ENCODE results near the gene RGS7BP. TPM values are rescaled to one million over a fixed set of nuclear protein-coding genes. Genes with fewer than 3 reads are reported as not detected.

The RGS7BP gene
- total and polyA plus RNA-seq, 2 experiments from 2014 or later, result 0.75 to 0.77 TPM

DNA sequence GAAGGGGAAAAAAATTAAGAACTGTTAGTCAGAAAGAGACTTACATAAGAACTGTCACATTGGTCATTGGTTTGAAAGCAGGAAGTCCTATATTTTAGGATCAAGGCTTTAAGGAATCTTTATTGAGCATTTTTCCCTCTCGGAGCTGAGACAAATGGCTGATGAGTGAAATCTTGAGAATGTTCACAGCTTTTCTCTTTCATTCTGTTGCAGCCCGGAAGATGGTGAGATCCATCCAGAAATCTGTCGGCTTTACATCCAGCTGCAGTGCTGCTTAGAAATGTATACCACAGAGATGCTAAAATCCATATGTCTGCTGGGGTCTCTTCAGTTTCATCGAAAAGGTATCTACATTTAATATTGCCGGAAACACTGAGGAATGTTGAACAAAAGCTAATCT is 69.7 kb downstream of the RGS7BP start:
- Histone ChIP-seq H3K9me2 (replicated peaks; ENCODE audit: insufficient read depth) (no peaks in the 10 kb centered on the region), H3K36me3 (replicated peaks; ENCODE audit: insufficient read depth, low read depth) (no peaks in the 10 kb centered on the region), H3K4me2 (no peak overlapping the region), H3K79me2 (no peaks in the 10 kb centered on the region), H3K4me1 (ENCODE audit: insufficient read depth) (no peaks in the 10 kb centered on the region), H3K4me3 (no peak overlapping the region), H4K20me1 (ENCODE audit: insufficient read depth, poor library complexity, severe bottlenecking) (no peaks in the 10 kb centered on the region), H3K27me3 (no peaks in the 10 kb centered on the region), H3K27ac (no peak overlapping the region), H3K9me3 (ENCODE audit: low read depth) (no peaks in the 10 kb centered on the region), H2AFZ (no peak overlapping the region)
- TF ChIP-seq EZH2phosphoT487 (IDR thresholded peaks at IDR 0.05; ENCODE audit: low read depth, severe bottlenecking, unreplicated experiment) (no peak), EZH2 (IDR thresholded peaks at IDR 0.05; ENCODE audit: borderline replicate concordance) (no peak)
- TF ChIP-seq, protein P1, sequence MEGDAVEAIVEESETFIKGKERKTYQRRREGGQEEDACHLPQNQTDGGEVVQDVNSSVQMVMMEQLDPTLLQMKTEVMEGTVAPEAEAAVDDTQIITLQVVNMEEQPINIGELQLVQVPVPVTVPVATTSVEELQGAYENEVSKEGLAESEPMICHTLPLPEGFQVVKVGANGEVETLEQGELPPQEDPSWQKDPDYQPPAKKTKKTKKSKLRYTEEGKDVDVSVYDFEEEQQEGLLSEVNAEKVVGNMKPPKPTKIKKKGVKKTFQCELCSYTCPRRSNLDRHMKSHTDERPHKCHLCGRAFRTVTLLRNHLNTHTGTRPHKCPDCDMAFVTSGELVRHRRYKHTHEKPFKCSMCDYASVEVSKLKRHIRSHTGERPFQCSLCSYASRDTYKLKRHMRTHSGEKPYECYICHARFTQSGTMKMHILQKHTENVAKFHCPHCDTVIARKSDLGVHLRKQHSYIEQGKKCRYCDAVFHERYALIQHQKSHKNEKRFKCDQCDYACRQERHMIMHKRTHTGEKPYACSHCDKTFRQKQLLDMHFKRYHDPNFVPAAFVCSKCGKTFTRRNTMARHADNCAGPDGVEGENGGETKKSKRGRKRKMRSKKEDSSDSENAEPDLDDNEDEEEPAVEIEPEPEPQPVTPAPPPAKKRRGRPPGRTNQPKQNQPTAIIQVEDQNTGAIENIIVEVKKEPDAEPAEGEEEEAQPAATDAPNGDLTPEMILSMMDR (IDR thresholded peaks at IDR 0.05; ENCODE audit: poor library complexity), result no peak
- 88% methylated on average over 5 of the region's 5 CpGs for WGBS (ENCODE audit: low lambda C conversion rate, missing lambda C conversion rate)
- DNase-seq (ENCODE audit: low spot score), result no peak

DNA sequence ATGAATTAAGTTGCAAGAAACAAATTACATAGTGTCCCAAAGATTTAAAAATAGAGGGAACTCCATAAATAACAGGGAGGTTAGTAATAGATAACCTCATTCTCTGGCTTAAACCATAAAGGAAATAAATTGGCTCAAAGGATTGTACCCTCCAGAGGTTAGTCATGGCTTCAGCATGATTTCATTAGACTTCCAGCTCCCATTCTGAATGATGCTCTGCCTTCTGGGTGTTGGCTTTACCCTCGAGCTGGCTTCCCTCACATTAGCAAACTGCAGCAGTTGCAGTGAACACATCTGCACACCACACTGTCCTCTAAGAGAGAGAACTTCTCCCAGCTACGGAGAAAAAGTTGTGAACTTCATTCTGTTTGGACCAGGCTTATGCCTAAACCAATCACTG is 70.4 kb downstream of the RGS7BP start:
- no peaks in the 10 kb centered on the region for H3K4me1 ChIP-seq (ENCODE audit: insufficient read depth)
- H3K36me3 ChIP-seq (replicated peaks; ENCODE audit: insufficient read depth, low read depth), result no peaks in the 10 kb centered on the region
- no peaks in the 10 kb centered on the region for H3K9me2 ChIP-seq (replicated peaks; ENCODE audit: insufficient read depth)
- H3K4me3 ChIP-seq, result no peak overlapping the region
- H3K27me3 ChIP-seq, result no peaks in the 10 kb centered on the region
- no peak for TF ChIP-seq EZH2phosphoT487 (IDR thresholded peaks at IDR 0.05; ENCODE audit: low read depth, severe bottlenecking, unreplicated experiment)
- TF ChIP-seq, protein P1 (IDR thresholded peaks at IDR 0.05; ENCODE audit: poor library complexity), result no peak
- TF ChIP-seq EZH2 (IDR thresholded peaks at IDR 0.05; ENCODE audit: borderline replicate concordance), result no peak
- no peak overlapping the region for H3K27ac ChIP-seq
- H3K4me2 ChIP-seq, result no peak overlapping the region
- no peaks in the 10 kb centered on the region for H4K20me1 ChIP-seq (ENCODE audit: insufficient read depth, poor library complexity, severe bottlenecking)
- no peak overlapping the region for H2AFZ ChIP-seq
- 73% methylated on average over 2 of the region's 2 CpGs for whole genome bisulfite sequencing (ENCODE audit: low lambda C conversion rate, missing lambda C conversion rate)
- H3K9me3 ChIP-seq (ENCODE audit: low read depth), result no peaks in the 10 kb centered on the region
- DNase-seq (ENCODE audit: low spot score), result no peak
- H3K79me2 ChIP-seq, result no peaks in the 10 kb centered on the region

DNA sequence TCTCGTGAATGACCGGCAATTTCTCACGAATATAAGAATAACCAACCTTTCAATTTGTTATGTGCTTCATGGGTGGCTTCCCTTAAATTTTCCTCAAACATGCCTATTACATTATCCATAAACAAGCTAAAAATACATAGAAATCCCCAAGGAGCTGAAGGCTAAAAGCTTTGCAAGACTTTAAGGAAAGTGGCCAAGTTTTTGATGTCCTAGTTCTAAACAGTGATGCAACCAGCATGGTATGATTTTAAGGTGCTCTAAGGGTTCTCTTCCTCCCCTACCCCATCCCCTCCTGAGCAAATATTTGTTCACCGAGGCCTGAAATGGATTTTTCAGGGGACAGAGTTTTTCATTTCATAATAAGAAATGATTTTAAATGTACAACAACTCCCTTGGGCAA is 79.8 kb downstream of the RGS7BP start:
- H3K79me2 ChIP-seq, result no peaks in the 10 kb centered on the region
- H3K27me3 ChIP-seq, result no peaks in the 10 kb centered on the region
- no peaks in the 10 kb centered on the region for H3K36me3 ChIP-seq (replicated peaks; ENCODE audit: insufficient read depth, low read depth)
- no peaks in the 10 kb centered on the region for H3K4me1 ChIP-seq (ENCODE audit: insufficient read depth)
- TF ChIP-seq, protein P1 (IDR thresholded peaks at IDR 0.05; ENCODE audit: poor library complexity), result no peak
- no peak for TF ChIP-seq EZH2 (IDR thresholded peaks at IDR 0.05; ENCODE audit: borderline replicate concordance)
- TF ChIP-seq EZH2phosphoT487 (IDR thresholded peaks at IDR 0.05; ENCODE audit: low read depth, severe bottlenecking, unreplicated experiment), result no peak
- DNase-seq (ENCODE audit: low spot score), result no peak
- H3K27ac ChIP-seq, result no peak overlapping the region
- H2AFZ ChIP-seq, result no peak overlapping the region
- H3K9me3 ChIP-seq (ENCODE audit: low read depth), result no peaks in the 10 kb centered on the region
- WGBS (ENCODE audit: low lambda C conversion rate, missing lambda C conversion rate), result 72% methylated on average over 4 of the region's 4 CpGs
- no peak overlapping the region for H3K4me3 ChIP-seq
- no peaks in the 10 kb centered on the region for H3K9me2 ChIP-seq (replicated peaks; ENCODE audit: insufficient read depth)
- H4K20me1 ChIP-seq (ENCODE audit: insufficient read depth, poor library complexity, severe bottlenecking), result no peaks in the 10 kb centered on the region
- H3K4me2 ChIP-seq, result no peak overlapping the region

DNA sequence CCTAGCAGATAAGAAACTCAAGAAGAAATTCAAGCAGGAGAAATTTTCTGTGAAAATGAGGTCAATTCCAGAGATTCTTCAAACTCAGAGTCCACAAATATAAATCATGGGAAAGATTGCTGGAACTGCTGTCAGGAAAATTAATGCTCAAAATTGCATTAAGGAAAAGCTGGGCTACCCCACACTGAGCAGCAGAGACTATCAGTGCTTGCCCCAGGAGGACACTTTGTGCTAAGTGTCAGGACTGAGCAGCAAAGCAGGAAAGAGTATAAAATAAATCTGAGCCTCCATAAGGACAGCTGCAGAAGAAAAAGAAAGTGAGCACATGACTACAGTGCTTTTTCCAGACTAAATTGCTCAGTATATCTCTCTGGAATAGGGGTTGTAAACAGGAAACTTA is 81.6 kb downstream of the RGS7BP start:
- no peaks in the 10 kb centered on the region for H4K20me1 ChIP-seq (ENCODE audit: insufficient read depth, poor library complexity, severe bottlenecking)
- no peak for TF ChIP-seq EZH2 (IDR thresholded peaks at IDR 0.05; ENCODE audit: borderline replicate concordance)
- TF ChIP-seq EZH2phosphoT487 (IDR thresholded peaks at IDR 0.05; ENCODE audit: low read depth, severe bottlenecking, unreplicated experiment), result no peak
- TF ChIP-seq, protein P1 (IDR thresholded peaks at IDR 0.05; ENCODE audit: poor library complexity), result no peak
- H3K4me1 ChIP-seq (ENCODE audit: insufficient read depth), result no peaks in the 10 kb centered on the region
- H3K4me3 ChIP-seq, result no peak overlapping the region
- no peaks in the 10 kb centered on the region for H3K9me3 ChIP-seq (ENCODE audit: low read depth)
- no peaks in the 10 kb centered on the region for H3K36me3 ChIP-seq (replicated peaks; ENCODE audit: insufficient read depth, low read depth)
- H3K79me2 ChIP-seq, result no peaks in the 10 kb centered on the region
- H3K27me3 ChIP-seq, result no peaks in the 10 kb centered on the region
- DNase-seq (ENCODE audit: low spot score), result no peak
- H3K4me2 ChIP-seq, result no peak overlapping the region
- H2AFZ ChIP-seq, result no peak overlapping the region
- H3K9me2 ChIP-seq (replicated peaks; ENCODE audit: insufficient read depth), result no peaks in the 10 kb centered on the region
- H3K27ac ChIP-seq, result no peak overlapping the region
